ENCODE data around the gene HPSE2.

HPSE2 gene

GRCh38 chr10:98414578-98414931, 821.1 kb downstream of the HPSE2 start:
- DNase-seq (ENCODE audit: low read depth in 2 of 2), result no peak

- DNase-seq (ENCODE audit: low read depth in 2 of 2), result no peak
These were observed 823.9 kb downstream of the HPSE2 start for GRCh38 chr10:98411768-98412167.

- DNase-seq (ENCODE audit: low read depth in 2 of 2), result no peak
These were observed 824.5 kb downstream of the HPSE2 start for GRCh38 chr10:98411166-98411565.

GRCh38 chr10:98410759-98411158, 824.9 kb downstream of the HPSE2 start:
- DNase-seq (ENCODE audit: low read depth in 2 of 2), result no peak

GRCh38 chr10:98410135-98410743, 825.4 kb downstream of the HPSE2 start:
- DNase-seq (ENCODE audit: low read depth in 2 of 2), result no peak

GRCh38 chr10:98408799-98409198, 826.9 kb downstream of the HPSE2 start:
- no peak for DNase-seq (ENCODE audit: low read depth in 2 of 2)

- DNase-seq (ENCODE audit: low read depth in 2 of 2), result no peak
These were observed 827.9 kb downstream of the HPSE2 start for GRCh38 chr10:98407744-98408241.

Data from stimulated activated CD4-positive, alpha-beta T cell treated with anti-CD3 and anti-CD28 coated beads, Interleukin-4, amount 100 ng/mL, for 48 hours (primary cell).